Effector CD8-positive, alpha-beta T cell (primary cell): ENCODE results near the gene PDE4A.
"Not testable (repeated sequence)": the region's sequence is repeated elsewhere in the genome, so short reads cannot be mapped to it uniquely, and the experiment has no call there.

ENCODE experiments used
- DNase-seq: peaks from one replicate; lab custom pipeline; 2025; lab: John Stamatoyannopoulos, UW

The PDE4A gene

GRCh38 chr19:10424011-10424637 is 3.8 kb downstream of the PDE4A start:
- peak; percentile 54 for DNase-seq

- no peak for DNase-seq
Measured at GRCh38 chr19:10427169-10427568, 6.8 kb downstream of the PDE4A start.

- DNase-seq: no peak
Measured at GRCh38 chr19:10428996-10429381, 8.7 kb downstream of the PDE4A start.

- DNase-seq: no peak
Measured at GRCh38 chr19:10430505-10431253, 10.3 kb downstream of the PDE4A start.

- DNase-seq: no peak
Measured at GRCh38 chr19:10431254-10431942, 11.1 kb downstream of the PDE4A start.

GRCh38 chr19:10431943-10432735 is 11.8 kb downstream of the PDE4A start:
- DNase-seq: peak; percentile 56

GRCh38 chr19:10432736-10433130 is 12.4 kb downstream of the PDE4A start:
- no peak for DNase-seq

GRCh38 chr19:10433131-10433536 is 12.8 kb downstream of the PDE4A start:
- no peak for DNase-seq

- DNase-seq: no peak
Measured at GRCh38 chr19:10439588-10439987, 19.2 kb downstream of the PDE4A start.

GRCh38 chr19:10442698-10443097 is 22.4 kb downstream of the PDE4A start:
- no peak for DNase-seq

- no peak for DNase-seq
Measured at GRCh38 chr19:10449037-10449436, 28.7 kb downstream of the PDE4A start.

- DNase-seq: no peak
Measured at GRCh38 chr19:10450191-10450852, 30.0 kb downstream of the PDE4A start.

- no peak for DNase-seq
Measured at GRCh38 chr19:10450853-10451609, 30.7 kb downstream of the PDE4A start.

GRCh38 chr19:10452726-10453618 is 32.6 kb downstream of the PDE4A start:
- no peak for DNase-seq

- no peak for DNase-seq
Measured at GRCh38 chr19:10453852-10454251, 33.5 kb downstream of the PDE4A start.

GRCh38 chr19:10454267-10454666 is 33.9 kb downstream of the PDE4A start:
- no peak for DNase-seq

GRCh38 chr19:10458733-10459132 is 38.4 kb downstream of the PDE4A start:
- DNase-seq: not testable (repeated sequence)

GRCh38 chr19:10460714-10461046 is 40.3 kb downstream of the PDE4A start:
- DNase-seq: no peak

- DNase-seq: peak; percentile 84
Measured at GRCh38 chr19:10461047-10461949, 41.0 kb downstream of the PDE4A start.
